ENCODE measurements around the gene AKAP11.

Gene AKAP11

GRCh38 chr13:42337808-42338600 lies 66.1 kb downstream of the AKAP11 start:
- no peak for ATAC-seq (ENCODE audit: insufficient read depth, low read depth)
- no peak overlapping the region for H2AFZ ChIP-seq (ENCODE audit: low read depth, low read length)
- H3K27ac ChIP-seq (ENCODE audit: low read length) = no peak overlapping the region
- H3K9ac ChIP-seq (ENCODE audit: low read depth, low read length) = no peak overlapping the region
- no peak overlapping the region for H3K4me3 ChIP-seq (ENCODE audit: low read depth in 1 of 2, low read length in 2 of 2)
- DNase-seq = no peak
- no peaks in the 10 kb centered on the region for H3K9me3 ChIP-seq (ENCODE audit: insufficient read depth, low read length, severe bottlenecking)
- H4K20me1 ChIP-seq (ENCODE audit: insufficient read depth, low read length) = no peaks in the 10 kb centered on the region
- H3K79me2 ChIP-seq (ENCODE audit: insufficient read depth, low read length) = no peaks in the 10 kb centered on the region
- H3K4me1 ChIP-seq (ENCODE audit: insufficient read depth, low read length) = no peaks in the 10 kb centered on the region
- no peak overlapping the region for H3K4me2 ChIP-seq (ENCODE audit: insufficient read depth, low read length)
- TF ChIP-seq EZH2 (IDR thresholded peaks at IDR 0.05; ENCODE audit: borderline replicate concordance, low read depth, low read length, severe bottlenecking) (no peak), CTCF (IDR thresholded peaks at IDR 0.05; ENCODE audit: borderline replicate concordance, extremely low read depth, low read length, poor library complexity, severe bottlenecking) (no peak)
- H3K27me3 ChIP-seq (ENCODE audit: insufficient read depth, low read length, poor library complexity) = no peaks in the 10 kb centered on the region
- H3K36me3 ChIP-seq (ENCODE audit: insufficient read depth, low read length) = no peaks in the 10 kb centered on the region

GRCh38 chr13:42345367-42345766 lies 73.4 kb downstream of the AKAP11 start:
- Histone ChIP-seq H3K4me2 (ENCODE audit: insufficient read depth, low read length) (no peak overlapping the region), H3K36me3 (ENCODE audit: insufficient read depth, low read length) (no peaks in the 10 kb centered on the region), H3K27ac (ENCODE audit: low read length) (no peak overlapping the region), H3K4me3 (ENCODE audit: low read depth in 1 of 2, low read length in 2 of 2) (no peak overlapping the region), H3K79me2 (ENCODE audit: insufficient read depth, low read length) (no peaks in the 10 kb centered on the region), H3K4me1 (ENCODE audit: insufficient read depth, low read length) (0 out of 2 replicates have a peak, but pooled peaks cover 6% of the 10 kb centered on the region), H3K9me3 (ENCODE audit: insufficient read depth, low read length, severe bottlenecking) (no peaks in the 10 kb centered on the region), H2AFZ (ENCODE audit: low read depth, low read length) (no peak overlapping the region), H4K20me1 (ENCODE audit: insufficient read depth, low read length) (no peaks in the 10 kb centered on the region), H3K27me3 (ENCODE audit: insufficient read depth, low read length, poor library complexity) (no peaks in the 10 kb centered on the region), H3K9ac (ENCODE audit: low read depth, low read length) (no peak overlapping the region)
- no peak for TF ChIP-seq CTCF (IDR thresholded peaks at IDR 0.05; ENCODE audit: borderline replicate concordance, extremely low read depth, low read length, poor library complexity, severe bottlenecking)
- no peak for TF ChIP-seq EZH2 (IDR thresholded peaks at IDR 0.05; ENCODE audit: borderline replicate concordance, low read depth, low read length, severe bottlenecking)
- ATAC-seq (ENCODE audit: insufficient read depth, low read depth) (no peak), DNase-seq (no peak)

GRCh38 chr13:42348576-42348975 lies 76.6 kb downstream of the AKAP11 start:
- H3K27me3 ChIP-seq (ENCODE audit: insufficient read depth, low read length, poor library complexity) = no peaks in the 10 kb centered on the region
- no peak for DNase-seq
- no peaks in the 10 kb centered on the region for H3K9me3 ChIP-seq (ENCODE audit: insufficient read depth, low read length, severe bottlenecking)
- peaks cover 10% of the 10 kb centered on the region for H3K4me1 ChIP-seq (ENCODE audit: insufficient read depth, low read length)
- H3K36me3 ChIP-seq (ENCODE audit: insufficient read depth, low read length) = no peaks in the 10 kb centered on the region
- H2AFZ ChIP-seq (ENCODE audit: low read depth, low read length) = no peak overlapping the region
- no peaks in the 10 kb centered on the region for H3K79me2 ChIP-seq (ENCODE audit: insufficient read depth, low read length)
- H3K4me3 ChIP-seq (ENCODE audit: low read depth in 1 of 2, low read length in 2 of 2) = no peak overlapping the region
- H4K20me1 ChIP-seq (ENCODE audit: insufficient read depth, low read length) = no peaks in the 10 kb centered on the region
- TF ChIP-seq CTCF (IDR thresholded peaks at IDR 0.05; ENCODE audit: borderline replicate concordance, extremely low read depth, low read length, poor library complexity, severe bottlenecking) (no peak), EZH2 (IDR thresholded peaks at IDR 0.05; ENCODE audit: borderline replicate concordance, low read depth, low read length, severe bottlenecking) (no peak)
- no peak overlapping the region for H3K4me2 ChIP-seq (ENCODE audit: insufficient read depth, low read length)
- H3K9ac ChIP-seq (ENCODE audit: low read depth, low read length) = no peak overlapping the region
- no peak overlapping the region for H3K27ac ChIP-seq (ENCODE audit: low read length)
- ATAC-seq (ENCODE audit: insufficient read depth, low read depth) = no peak

All from DND-41 (cell line).